ENCODE results near the gene ZNF143. TPM values are rescaled to one million over a fixed set of nuclear protein-coding genes. Genes with fewer than 3 reads are reported as not detected.
"Not testable (repeated sequence)": the region's sequence is repeated elsewhere in the genome, so short reads cannot be mapped to it uniquely, and the experiment has no call there.

ZNF143 gene
- total RNA-seq, 1 donor from 2014 or later, result 12.6 TPM

DNA sequence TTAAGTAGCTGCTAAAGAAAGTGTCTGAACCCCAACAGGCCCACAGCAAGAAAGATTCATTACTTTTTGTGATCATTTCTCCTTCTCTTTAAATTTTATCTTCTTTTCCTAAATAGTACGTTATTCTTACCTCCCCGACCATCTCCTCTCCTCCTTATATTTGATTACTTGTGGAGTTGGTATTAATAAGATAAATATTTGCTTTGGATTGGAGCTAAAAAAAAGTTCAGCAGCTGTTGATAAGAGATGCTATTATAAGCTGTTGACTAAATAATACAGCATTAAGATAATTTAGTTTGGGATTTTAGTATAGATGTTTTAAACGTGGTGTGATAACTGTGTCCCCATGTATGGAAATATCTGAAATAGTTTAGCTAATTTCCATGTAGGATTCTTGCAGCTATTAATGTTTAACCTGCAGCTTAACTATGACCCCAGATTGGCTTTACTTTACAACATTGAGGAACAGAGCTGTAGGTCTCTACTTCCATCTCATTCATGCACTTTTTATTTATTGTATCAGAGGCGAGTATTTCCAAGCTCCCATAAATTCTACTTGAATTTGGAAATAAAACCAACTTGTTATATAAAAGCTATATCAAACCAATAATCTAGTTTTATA lies 37.8 kb downstream of the ZNF143 start:
- ATAC-seq, result no peak

- peak; percentile 86 for ATAC-seq
Observed at GRCh38 chr11:9506489-9507276, 45.9 kb downstream of the ZNF143 start.

GRCh38 chr11:9507277-9507580 lies 46.4 kb downstream of the ZNF143 start:
- no peak for ATAC-seq

GRCh38 chr11:9509041-9509440 lies 48.2 kb downstream of the ZNF143 start:
- no peak for ATAC-seq

DNA sequence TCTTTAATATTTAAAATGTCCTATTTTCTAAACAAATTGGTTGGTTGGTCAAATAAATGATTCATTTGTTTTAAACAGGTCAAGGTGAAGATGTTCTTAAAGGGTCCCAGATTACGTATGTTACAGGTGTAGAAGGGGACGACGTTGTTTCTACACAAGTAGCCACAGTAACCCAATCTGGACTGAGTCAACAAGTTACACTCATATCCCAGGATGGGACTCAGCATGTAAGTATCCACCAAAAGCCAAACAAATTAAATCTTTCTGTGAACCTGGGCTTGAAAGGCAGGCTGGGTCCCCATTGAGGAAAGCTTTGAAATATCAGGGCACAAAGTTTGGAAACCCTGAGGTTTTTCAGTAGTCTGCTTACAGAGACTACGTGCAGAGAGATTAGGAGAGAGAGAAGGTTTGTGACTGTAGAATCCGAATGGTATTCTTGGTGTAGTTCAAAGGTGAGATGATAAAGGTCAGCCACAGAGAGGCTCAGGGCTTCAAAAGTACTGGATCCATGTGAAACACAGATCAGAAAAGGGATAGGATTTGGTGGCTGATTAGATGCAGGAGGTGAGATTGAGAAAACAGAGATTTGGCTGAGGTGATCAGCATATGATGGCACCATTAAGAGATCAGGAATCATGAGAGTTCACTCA lies 51.7 kb downstream of the ZNF143 start:
- no peak for ATAC-seq

DNA sequence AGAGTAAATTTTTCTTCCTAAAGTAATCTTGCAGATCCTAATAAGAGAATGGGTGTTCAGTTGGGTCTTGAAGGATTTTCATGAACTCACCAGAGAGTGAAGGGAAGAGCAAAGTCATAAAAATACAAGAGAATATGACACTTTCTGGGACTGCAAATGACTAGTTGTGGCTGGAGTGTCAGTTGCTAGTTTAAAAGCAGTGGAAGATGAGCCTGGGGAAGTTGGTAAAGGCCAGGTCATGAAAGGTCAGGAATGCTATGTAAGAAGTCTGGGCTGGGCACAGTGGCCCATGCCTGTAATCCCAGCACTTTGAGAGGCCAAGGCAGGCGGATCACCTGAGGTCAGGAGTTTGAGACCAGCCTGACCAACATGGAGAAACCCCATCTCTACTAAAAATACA lies 53.8 kb downstream of the ZNF143 start:
- ATAC-seq, result not testable (repeated sequence)

DNA sequence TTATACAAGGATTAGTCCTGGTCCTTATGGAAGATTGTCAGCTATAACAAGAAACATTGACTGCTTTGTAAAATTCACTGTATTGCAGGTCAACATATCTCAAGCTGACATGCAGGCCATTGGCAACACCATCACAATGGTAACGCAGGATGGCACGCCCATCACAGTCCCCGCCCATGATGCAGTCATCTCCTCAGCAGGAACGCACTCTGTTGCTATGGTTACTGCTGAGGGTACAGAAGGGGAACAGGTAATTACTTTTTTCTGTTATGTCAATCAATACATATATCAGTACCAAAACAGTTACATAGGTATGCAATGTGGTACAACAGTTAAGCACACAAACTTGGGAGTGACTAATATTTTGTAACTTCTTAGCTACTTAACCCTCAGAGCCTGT lies 55.3 kb downstream of the ZNF143 start:
- no peak for ATAC-seq

DNA sequence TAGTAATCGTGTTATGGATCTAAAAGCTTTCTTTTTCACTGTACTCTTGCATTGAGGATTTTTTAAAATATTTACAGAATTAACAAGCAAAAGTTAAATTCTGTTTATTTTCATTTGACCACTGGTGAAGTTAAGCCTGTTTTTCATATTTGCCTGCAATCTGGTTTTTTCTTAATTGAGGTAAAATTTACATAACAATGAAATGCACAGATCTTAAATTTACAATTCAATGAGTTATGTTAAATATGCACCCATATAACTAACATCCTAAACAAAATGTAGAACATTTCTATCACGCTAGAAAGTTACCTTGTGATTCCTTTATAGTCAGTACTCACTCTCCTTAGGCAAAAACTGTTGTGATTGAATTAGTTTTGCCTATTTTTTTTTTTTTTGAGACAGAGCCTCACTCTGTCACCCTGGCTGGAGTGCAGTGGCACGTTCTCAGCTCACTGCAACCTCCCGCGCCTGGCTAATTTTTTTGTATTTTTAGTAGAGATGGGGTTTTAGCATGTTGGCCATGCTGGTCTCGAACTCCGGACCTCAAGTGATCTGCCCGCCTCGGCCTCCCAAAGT lies 58.1 kb downstream of the ZNF143 start:
- ATAC-seq, result no peak

GRCh38 chr11:9524001-9524400 lies 63.2 kb downstream of the ZNF143 start:
- ATAC-seq, result no peak

- ATAC-seq, result no peak
Observed at GRCh38 chr11:9525116-9525515, 64.3 kb downstream of the ZNF143 start.

GRCh38 chr11:9527481-9528135 lies 66.8 kb downstream of the ZNF143 start:
- ATAC-seq, result peak; percentile 11

- no peak for ATAC-seq
Observed at GRCh38 chr11:9528136-9528501, 67.3 kb downstream of the ZNF143 start.

DNA sequence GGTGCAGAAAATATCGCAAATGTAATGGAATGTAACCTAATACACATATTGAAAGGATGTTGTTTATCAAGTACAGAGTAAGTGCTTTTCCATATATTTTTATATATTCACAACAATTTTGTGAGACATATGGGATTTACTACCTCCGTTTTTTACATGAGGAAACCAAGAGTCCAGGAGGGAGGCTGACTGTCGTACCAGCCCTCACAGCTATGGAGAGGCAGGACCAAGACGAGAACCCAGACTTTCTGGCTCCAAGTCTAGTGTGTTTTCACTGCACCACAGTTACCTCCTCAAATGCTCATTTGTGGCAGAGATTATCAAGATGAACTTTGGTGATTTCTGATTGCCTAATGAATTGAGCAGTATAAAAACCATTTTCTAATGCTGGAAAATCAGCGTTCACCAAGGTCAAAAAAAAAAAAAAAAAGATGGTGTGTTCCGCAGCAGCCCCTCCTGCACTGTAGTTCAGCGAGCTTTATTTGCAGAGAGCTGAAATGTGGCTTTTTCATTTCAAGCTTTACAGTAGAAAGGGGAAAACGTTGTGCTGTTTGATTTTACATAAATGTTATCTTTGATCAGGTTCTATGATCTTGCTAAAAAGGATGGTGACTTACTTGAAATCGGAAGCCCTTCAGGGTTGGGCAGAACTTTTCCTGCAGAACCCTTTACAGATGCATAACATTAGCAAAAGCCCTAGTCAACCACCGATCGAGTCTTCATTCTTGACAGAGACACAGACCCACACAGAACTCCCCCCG lies 67.9 kb downstream of the ZNF143 start:
- no peak for ATAC-seq

- peak; percentile 46 for ATAC-seq
Observed at GRCh38 chr11:9529334-9529650, 68.5 kb downstream of the ZNF143 start.

- ATAC-seq, result peak; percentile 79
Observed at GRCh38 chr11:9530020-9530621, 69.3 kb downstream of the ZNF143 start.

- ATAC-seq, result peak; percentile 28
Observed at GRCh38 chr11:9530901-9531625, 70.3 kb downstream of the ZNF143 start.

GRCh38 chr11:9533058-9533457 lies 72.2 kb downstream of the ZNF143 start:
- ATAC-seq, result no peak

DNA sequence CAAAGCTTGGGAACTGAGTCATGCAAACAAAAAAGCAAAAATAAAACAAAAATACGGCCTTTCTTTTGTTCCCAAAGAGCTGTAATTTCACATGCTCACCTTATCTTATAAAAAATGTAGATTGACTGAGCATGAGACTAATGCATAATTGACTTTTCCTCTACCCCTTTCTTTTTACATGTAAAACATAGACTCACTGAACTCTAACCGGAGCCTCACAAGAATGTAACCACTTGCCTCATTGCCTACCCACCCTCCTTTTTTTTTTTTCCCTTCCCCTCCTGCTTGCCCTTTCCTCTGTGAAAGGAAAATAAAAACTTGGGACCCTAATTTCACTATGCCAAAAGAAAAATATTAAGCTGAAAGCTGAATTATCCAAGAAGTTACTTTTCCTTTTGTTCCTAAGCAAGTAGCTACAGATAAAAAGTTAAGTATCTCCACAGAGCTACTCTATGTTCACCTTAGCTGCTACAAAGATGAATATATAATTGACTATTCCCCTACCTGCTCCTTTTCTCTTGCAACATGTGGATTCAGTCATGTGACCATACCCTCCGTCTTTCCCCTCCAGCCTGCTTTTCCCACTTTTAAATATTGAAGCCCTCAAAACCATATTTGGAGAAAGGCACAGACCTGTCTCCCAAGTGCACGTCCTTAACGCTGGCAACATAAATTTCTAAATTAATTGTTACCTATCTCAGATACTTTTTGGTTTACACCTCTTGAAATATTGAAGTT lies 73.1 kb downstream of the ZNF143 start:
- no peak for ATAC-seq

DNA sequence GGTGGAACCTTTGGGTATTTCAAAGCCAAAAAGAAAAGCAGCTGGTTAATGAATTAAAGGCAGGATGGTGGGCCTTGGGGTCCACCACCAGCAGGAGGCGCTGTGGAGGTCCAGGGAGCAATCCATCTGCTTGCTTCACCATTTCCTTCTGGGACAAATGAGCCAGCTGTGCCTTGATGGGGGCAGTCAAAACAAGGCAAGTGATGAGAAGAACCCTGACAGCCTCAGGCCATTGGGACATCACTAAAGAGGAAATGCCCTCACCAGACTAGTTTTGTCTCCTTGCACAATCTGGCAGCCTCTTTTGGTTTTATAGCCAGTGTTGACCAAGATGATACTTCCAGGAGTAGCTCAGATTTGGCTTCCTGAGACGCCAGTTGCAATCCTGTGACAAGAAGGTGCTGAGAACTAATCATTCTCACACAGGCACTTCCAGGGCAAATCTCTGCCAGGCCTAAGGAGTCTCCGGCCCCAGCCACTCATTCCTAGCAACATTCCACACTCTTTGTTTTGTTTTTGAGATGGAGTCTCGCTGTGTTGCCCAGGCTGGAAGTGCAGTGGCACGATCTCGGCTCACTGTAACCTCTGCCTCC lies 74.5 kb downstream of the ZNF143 start:
- ATAC-seq, result peak; percentile 82

GRCh38 chr11:9538548-9538947 lies 77.7 kb downstream of the ZNF143 start:
- ATAC-seq, result no peak

Measured in esophagus mucosa (tissue), 1 donor.